Progenitor cell of endocrine pancreas (in vitro differentiated cells): Measurements from ENCODE around the gene CDK1. TPM values are rescaled to one million over a fixed set of nuclear protein-coding genes. Genes with fewer than 3 reads are reported as not detected.

ENCODE experiments used
- DNase-seq: peaks from one replicate; pipeline ENCODE4 v3.0.0; 2021; ENCODE audit warnings: low spot score; ENCODE audit not compliant: unreplicated experiment
- H3K27ac Mint-ChIP-seq: 2 replicates; pipeline ENCODE4 v1.8.0; 2021; ENCODE audit warnings: mild to moderate bottlenecking, moderate library complexity, mixed read lengths
- H3K27me3 Mint-ChIP-seq: 2 replicates; pipeline ENCODE4 v1.8.0; 2021; ENCODE audit warnings: mixed read lengths
- H3K36me3 Mint-ChIP-seq: 2 replicates; pipeline ENCODE4 v1.8.0; 2022; ENCODE audit warnings: mixed read lengths; ENCODE audit not compliant: insufficient read depth
- H3K4me1 Mint-ChIP-seq: 2 replicates; pipeline ENCODE4 v1.8.0; 2021; ENCODE audit warnings: low read depth, mixed read lengths
- H3K4me3 Mint-ChIP-seq: 2 replicates; pipeline ENCODE4 v1.8.0; 2021; ENCODE audit warnings: low read depth, mild to moderate bottlenecking, moderate library complexity, mixed read lengths
- H3K9me3 Mint-ChIP-seq: 2 replicates; pipeline ENCODE4 v1.8.0; 2021; ENCODE audit warnings: low read depth, mixed read lengths
- CTCF ChIP-seq: fragments of 200-600 bp; sonication (generic); IDR thresholded peaks from one replicate; pipeline ENCODE4 v1.5.0; 2021; ENCODE audit warnings: antibody characterized with exemption, mild to moderate bottlenecking; ENCODE audit not compliant: unreplicated experiment
- total RNA-seq: library from RNA; stranded (reverse); gene quantifications from 2 replicates; pipeline ENCODE4 v1.2.1, GENCODE V29; 2021

CDK1 gene
- total RNA-seq, 1 donor from 2014 or later = 38.2 TPM

GRCh38 chr10:60807499-60807898, 29.2 kb downstream of the CDK1 start:
- TF ChIP-seq CTCF = no peak
- Mint-ChIP-seq H3K27ac (no peak overlapping the region), H3K9me3 (no peaks in the 10 kb centered on the region), H3K36me3 (no peaks in the 10 kb centered on the region), H3K4me3 (no peak overlapping the region), H3K27me3 (no peaks in the 10 kb centered on the region), H3K4me1 (no peaks in the 10 kb centered on the region)
- no peak for DNase-seq

- TF ChIP-seq CTCF = no peak
- no peaks in the 10 kb centered on the region for H3K4me1 Mint-ChIP-seq
- H3K9me3 Mint-ChIP-seq = no peaks in the 10 kb centered on the region
- no peaks in the 10 kb centered on the region for H3K36me3 Mint-ChIP-seq
- H3K4me3 Mint-ChIP-seq = no peak overlapping the region
- no peaks in the 10 kb centered on the region for H3K27me3 Mint-ChIP-seq
- H3K27ac Mint-ChIP-seq = no peak overlapping the region
- no peak for DNase-seq
These were observed 29.8 kb downstream of the CDK1 start for GRCh38 chr10:60808036-60808435.

GRCh38 chr10:60809157-60809556, 30.9 kb downstream of the CDK1 start:
- Mint-ChIP-seq H3K27me3 (no peaks in the 10 kb centered on the region), H3K36me3 (no peaks in the 10 kb centered on the region)

GRCh38 chr10:60810437-60811182, 32.3 kb downstream of the CDK1 start:
- Mint-ChIP-seq H3K4me1 (no peaks in the 10 kb centered on the region), H3K4me3 (no peak overlapping the region), H3K9me3 (no peaks in the 10 kb centered on the region), H3K36me3 (no peaks in the 10 kb centered on the region), H3K27ac (no peak overlapping the region), H3K27me3 (no peaks in the 10 kb centered on the region)
- DNase-seq = no peak
- no peak for TF ChIP-seq CTCF

More at GRCh38 chr10:60809157-60809556, 30.9 kb downstream of the CDK1 start:
- Mint-ChIP-seq H3K27ac (no peak overlapping the region), H3K9me3 (no peaks in the 10 kb centered on the region), H3K4me3 (no peak overlapping the region), H3K4me1 (no peaks in the 10 kb centered on the region)
- TF ChIP-seq CTCF = no peak
- no peak for DNase-seq

- no peak overlapping the region for H3K27ac Mint-ChIP-seq
- peak; percentile 87 for TF ChIP-seq CTCF
- H3K9me3 Mint-ChIP-seq = no peaks in the 10 kb centered on the region
- H3K36me3 Mint-ChIP-seq = no peaks in the 10 kb centered on the region
- H3K27me3 Mint-ChIP-seq = peaks cover 5% of the 10 kb centered on the region
- no peak overlapping the region for H3K4me3 Mint-ChIP-seq
- H3K4me1 Mint-ChIP-seq = no peaks in the 10 kb centered on the region
- no peak for DNase-seq
These were observed 38.5 kb downstream of the CDK1 start for GRCh38 chr10:60816628-60817397.
